Transverse colon (tissue), 4 donors: ENCODE results near the gene ATP1B4.

Source experiments
- POLR2AphosphoS5 ChIP-seq, 3 donors: sonication (generic); formaldehyde crosslinking; IDR thresholded peaks; one replicate each; pipeline ENCODE4 v1.6.1; 2016; ENCODE audit warnings: antibody characterized with exemption in 3 of 3
- TF ChIP-seq, protein P1 (sequence below), 5 experiments: fragments of 200-600 bp in 3 of 5; fragments of 450-650 bp in 2 of 5; sonication (generic) in 3 of 5; IDR thresholded peaks; 1 replicate in 2 of 5; 2 replicates in 3 of 5; pipeline ENCODE4 v1.5.1; 2016 to 2017; ENCODE audit warnings: antibody characterized with exemption in 5 of 5, inconsistent platforms in 3 of 5, mild to moderate bottlenecking in 2 of 5, moderate library complexity in 1 of 5

DNA sequence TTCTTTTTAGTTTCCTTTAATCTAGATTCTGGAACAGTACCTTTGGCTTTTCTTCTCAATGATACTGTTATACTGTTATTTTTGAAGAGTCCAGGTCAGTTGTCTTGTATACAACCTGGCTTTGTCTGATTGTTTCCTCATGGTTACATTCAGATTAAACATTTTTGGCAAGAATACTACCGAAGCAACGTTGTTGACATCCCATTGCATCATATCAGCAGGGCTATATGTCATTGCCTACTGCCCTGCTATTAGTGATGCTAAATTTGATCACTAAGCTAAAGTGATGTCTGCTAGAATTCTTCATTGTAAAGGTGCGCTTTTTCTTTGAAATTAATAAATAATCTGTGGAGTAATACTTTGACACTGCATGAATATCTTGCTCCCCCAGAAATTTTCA, 5.8 kb upstream of the ATP1B4 start:
- TF ChIP-seq POLR2AphosphoS5 (IDR thresholded peaks at IDR 0.05): no peak
- TF ChIP-seq, protein P1, sequence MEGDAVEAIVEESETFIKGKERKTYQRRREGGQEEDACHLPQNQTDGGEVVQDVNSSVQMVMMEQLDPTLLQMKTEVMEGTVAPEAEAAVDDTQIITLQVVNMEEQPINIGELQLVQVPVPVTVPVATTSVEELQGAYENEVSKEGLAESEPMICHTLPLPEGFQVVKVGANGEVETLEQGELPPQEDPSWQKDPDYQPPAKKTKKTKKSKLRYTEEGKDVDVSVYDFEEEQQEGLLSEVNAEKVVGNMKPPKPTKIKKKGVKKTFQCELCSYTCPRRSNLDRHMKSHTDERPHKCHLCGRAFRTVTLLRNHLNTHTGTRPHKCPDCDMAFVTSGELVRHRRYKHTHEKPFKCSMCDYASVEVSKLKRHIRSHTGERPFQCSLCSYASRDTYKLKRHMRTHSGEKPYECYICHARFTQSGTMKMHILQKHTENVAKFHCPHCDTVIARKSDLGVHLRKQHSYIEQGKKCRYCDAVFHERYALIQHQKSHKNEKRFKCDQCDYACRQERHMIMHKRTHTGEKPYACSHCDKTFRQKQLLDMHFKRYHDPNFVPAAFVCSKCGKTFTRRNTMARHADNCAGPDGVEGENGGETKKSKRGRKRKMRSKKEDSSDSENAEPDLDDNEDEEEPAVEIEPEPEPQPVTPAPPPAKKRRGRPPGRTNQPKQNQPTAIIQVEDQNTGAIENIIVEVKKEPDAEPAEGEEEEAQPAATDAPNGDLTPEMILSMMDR (IDR thresholded peaks at IDR 0.05): no peak
